HG03175 (cell line): Measurements from ENCODE around the gene EXOC4.

Experiments used
- ATAC-seq: cut with Tn5 transposase; IDR thresholded peaks from one replicate; pipeline ENCODE4 v1.9.1; 2021; ENCODE audit warnings: mild to moderate bottlenecking, moderate library complexity; ENCODE audit not compliant: unreplicated experiment

EXOC4 gene

DNA sequence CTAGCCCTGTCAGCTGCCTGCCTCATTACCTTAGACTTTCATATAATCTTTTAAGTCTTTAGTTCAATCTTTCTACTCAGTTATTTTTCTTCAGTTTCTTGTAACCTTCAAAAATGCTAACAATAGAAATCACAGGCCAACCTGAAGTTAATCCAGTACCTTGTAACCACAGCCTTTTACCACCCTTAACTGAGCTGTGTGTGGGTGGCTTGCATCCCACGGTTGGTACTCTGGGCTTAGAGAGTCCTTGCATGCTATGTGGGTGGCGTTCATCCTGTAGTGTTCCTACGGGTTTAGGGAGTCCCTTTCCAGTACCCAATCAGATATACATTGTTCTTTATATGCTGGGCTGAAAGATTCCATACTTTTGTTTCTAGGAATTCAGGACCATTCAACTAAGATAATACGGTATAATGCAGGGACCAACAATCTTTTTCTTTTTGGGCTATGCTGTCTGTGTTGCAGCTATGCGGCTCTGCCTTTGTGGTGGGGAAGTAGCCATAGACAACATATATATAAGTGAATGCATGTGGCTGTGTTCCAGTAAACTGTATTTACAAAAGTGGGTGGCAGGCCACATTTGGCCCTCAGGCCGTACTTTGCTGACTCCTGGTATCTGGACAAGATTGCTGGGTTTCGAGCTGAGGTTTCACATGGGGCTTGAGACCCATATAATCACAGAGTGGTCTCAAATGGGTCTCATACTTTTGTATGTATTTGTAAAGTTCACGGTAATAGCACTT, 593.5 kb downstream of the EXOC4 start:
- ATAC-seq, result no peak

DNA sequence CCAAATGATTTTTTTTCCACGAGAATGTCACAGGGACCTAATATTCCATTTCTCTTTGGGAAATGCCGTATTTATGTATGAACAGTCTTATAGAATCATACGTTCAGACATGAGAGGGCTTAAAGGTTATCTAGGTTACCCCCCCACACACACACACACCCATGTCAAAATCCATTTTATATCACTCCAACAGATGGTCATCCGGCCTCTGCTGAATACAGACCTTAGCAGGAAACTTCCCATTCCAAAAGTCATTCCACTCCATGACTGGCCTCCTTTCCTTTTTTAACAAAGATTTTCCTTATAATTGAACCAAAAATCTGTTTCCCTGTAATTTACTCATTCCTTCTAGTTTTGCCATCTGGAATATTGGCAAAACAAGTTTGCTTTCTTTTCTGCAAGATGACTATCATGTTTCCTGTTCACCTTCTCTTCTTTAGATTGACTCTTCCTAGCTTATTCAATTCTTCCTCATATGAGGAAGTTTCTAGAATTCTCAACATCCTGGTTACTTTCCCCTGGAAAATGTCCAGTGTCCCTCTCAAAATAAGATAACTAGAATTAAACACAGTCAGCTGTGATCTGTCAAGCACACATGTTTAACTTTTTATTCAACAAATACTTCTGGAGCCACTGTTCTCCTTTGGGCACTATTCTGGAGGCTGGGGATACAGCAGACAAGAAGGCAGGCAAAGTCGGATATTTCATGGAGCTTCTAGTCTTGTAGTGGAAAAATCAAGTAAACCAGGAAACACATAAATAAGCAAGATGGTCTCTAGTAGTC, 597.8 kb downstream of the EXOC4 start:
- no peak for ATAC-seq

DNA sequence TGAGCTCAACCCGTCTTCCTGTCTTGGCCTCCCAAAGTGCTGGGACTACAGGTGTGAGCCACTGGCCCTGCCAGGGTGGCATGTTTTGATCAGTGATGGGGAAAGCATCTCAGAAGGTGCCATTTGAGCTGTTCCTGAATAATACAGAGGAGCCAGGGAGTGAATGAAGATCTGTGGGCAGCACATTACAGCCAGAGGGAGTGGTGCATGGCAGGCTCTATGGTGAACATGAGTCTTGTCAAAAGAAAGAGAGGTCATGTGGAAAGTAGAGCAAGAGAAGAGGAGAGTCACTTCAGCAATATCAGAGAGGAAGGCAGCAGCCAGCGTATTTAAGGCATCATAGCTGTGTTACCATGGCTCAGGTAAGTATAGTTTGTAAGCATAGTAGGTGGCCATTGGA, 598.5 kb downstream of the EXOC4 start:
- no peak for ATAC-seq

GRCh38 chr7:133853706-133854276, 600.9 kb downstream of the EXOC4 start:
- peak; percentile 87 for ATAC-seq

DNA sequence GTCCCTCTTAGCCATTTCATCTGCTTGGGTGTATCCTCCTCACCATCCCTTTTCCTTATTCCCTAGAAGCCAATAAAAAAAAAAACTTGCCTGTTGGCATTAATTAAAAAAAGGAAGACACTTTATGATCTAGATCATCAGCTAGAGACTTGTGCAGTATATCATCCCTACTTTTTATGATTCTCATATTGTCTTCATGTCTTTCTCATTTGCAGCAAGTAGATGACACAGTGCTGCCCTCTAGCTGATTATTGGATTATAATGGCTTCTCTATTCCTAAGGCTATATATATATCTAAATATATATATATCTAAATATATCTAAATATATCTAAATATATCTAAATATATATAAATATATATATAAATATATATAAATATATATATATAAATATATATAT, 601.9 kb downstream of the EXOC4 start:
- ATAC-seq, result no peak

DNA sequence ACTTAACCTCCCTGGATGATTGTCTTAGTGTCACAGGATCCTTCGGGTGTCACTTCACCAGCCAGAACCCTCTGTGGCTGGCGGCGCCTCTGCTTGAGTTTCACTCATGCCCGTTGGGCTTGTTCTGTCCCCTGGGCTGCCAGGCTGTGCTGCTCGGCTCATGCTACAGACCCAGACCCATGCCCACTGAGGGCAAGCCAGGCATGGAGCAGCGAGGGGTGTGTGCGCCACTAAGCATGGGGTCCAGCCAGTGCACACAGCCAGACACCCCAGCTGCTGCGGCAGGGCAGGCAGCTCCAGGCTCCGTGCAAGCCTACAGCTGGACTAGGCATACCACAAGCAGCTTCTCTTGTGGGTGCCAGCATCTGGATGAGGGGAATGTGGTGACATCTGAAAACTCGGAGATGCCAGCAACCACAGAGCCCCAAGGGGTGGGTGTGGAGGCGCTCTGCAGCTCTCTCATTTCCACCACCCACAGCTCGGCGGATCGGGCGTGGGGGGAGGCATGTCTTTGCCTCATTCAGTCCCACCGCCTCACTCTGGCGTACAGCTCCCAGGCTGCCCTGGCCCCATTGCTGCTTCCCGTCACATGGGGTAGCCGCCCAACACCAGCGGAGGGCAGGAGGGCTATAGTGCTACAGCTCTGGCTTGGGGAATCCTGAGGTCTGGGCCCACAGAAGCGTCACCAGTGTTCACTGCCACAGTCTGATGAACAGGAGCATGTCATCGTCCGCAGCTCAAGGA, 604.7 kb downstream of the EXOC4 start:
- ATAC-seq, result no peak

DNA sequence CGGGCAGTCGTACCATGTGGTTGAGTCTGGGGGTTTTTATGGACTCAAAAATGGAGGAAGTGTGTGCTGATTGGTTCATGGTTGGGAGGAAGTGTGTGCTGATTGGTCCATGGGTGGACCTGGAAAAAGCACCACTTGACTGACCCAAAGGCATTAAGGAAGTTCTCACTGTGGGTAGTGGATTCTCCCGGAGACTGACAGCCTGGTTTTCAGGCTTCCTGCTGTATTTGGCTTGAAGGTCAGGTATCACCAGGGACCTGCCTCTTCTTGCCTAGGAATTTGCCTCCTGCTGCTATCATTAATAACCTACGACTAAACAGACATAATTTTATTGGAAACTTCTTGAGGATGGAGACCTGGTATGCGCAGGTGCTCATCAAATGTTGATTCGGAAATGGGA, 605.4 kb downstream of the EXOC4 start:
- no peak for ATAC-seq

- ATAC-seq, result no peak
Observed at GRCh38 chr7:133859231-133859630, 606.4 kb downstream of the EXOC4 start.

DNA sequence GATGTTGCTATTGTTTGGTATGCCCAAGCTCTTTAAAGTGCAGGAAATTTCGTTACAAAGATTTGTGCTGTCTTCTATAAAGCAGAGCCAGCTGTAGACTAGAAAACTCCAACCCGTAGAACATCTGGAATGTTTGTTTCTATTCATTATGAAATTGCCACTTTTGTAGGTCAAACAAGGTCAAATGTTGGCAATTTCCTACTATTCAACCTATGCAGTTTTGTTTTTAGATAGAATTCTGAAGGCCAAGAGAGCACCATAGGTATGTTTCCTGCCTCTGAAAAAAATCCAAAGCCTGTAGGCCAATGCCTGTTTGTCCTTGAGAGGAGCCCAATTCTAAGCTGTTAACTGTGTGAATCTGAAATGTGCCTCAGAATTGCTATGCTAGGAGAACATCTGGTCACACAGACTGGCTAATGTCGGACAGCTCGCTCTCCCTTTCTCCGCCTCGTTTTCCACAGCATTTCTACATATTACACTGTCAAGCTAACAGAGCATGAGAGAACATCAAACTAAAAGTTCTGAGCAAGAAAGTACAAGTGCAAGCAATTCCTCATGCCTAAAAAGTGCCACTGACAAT, 607.1 kb downstream of the EXOC4 start:
- ATAC-seq, result no peak

DNA sequence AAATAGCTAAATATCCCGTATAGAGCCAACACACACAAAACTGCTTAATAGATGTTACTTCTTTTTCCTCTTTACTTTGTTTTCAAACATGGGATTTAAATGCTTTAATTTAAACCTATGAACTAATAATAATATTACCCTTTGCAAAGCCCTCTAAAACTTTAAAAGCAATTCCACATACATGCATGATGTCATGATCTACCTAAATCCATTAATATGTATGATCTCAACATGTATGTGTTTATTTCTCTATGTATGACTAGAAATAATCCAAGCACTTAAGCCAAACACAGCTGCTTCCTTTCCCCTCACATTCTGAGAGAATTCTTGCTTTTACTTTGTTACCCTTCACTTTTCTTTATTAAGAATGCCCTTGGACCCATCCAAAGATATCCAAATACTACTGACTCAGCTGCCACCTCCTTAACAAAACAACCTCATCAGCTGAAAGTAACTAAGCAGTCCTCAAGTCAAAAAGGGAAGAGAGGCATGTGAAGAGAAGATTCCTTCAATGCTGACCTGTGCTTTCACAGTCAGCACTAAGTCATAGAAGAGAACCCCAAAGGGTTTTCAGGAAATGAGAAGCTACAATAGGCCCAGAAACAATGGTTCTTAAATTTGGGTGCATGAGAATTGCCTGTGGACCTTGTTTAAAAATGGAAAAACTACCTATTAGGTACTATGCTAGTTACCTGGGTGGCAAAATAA, 607.9 kb downstream of the EXOC4 start:
- no peak for ATAC-seq

- ATAC-seq, result no peak
Observed at GRCh38 chr7:133861876-133862275, 609.0 kb downstream of the EXOC4 start.

GRCh38 chr7:133863362-133864061, 610.6 kb downstream of the EXOC4 start:
- no peak for ATAC-seq

DNA sequence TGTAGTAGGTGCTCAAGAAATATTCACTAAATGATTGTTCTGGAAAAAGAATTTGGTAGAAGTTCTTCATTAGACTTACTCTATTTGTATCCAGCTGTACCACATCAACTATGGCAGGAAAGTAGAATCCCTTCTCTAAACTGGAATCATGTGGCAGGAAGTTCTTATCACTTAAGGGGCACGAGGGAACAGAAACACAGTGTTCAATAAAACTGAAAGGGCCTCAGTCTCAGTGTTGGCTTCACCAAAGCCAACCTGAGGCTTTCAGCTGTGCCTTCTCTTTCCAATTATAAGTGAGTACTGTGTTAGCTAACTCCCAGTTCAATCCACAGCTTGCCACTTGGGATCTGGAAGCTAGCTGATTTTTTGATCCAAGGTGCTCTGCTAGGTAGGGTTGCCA, 616.7 kb downstream of the EXOC4 start:
- ATAC-seq, result no peak

- no peak for ATAC-seq
Observed at GRCh38 chr7:133871757-133872156, 618.9 kb downstream of the EXOC4 start.

GRCh38 chr7:133873187-133873586, 620.3 kb downstream of the EXOC4 start:
- no peak for ATAC-seq

DNA sequence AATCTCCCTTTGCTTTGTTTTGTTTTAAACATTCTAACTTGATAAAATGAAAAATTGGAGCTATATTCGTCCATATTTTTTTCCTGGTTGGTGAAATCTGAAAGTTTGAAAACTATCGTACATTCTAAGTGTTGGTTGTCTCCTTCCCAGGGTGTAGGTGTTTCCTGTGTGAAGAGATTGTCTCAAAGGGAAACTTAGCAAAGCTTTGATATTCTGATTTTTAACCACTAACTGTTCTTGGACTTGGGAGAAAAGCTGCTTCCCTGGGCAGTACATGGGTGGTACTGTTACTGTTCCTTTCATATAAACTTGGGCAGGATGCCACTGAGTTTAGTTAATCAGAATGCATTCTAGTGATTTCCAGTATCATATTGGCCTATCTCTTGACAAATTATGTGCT, 620.8 kb downstream of the EXOC4 start:
- no peak for ATAC-seq

DNA sequence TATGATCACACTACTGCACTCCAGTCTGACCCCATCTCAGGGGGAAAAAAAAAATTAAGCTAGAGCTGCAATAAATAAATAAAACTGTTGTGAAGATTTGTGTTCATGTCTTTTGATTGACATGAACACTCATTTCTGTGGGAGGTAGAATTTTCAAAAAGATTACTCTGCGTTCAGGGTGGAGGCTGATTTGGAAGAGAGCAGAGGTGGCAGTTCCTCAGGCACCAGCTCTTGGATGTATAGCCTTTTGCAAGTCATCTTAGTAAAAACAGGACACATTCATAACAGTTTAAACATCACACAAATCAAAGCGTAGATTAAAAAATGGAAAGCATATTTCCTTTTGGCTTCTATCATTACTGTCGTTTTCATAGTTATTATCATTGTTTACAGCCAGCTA, 630.7 kb downstream of the EXOC4 start:
- no peak for ATAC-seq

DNA sequence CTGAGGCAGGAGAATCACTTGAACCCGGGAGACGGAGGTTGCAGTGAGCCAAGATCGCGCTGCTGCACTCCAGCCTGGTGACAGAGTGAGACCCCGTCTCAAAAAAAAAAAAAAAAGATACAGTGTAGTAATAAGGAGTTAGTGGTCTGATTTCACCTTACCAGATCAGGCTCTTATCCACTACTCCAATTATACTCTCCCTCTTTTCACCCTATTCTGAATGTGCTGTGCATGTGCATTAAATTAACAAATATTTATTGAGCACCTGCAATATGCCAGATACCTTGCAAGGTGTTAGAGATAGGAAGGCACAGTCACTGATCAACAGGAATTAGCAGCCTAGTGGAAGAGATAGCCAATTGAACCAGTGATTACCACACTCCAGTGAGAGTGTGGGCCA, 632.3 kb downstream of the EXOC4 start:
- no peak for ATAC-seq

DNA sequence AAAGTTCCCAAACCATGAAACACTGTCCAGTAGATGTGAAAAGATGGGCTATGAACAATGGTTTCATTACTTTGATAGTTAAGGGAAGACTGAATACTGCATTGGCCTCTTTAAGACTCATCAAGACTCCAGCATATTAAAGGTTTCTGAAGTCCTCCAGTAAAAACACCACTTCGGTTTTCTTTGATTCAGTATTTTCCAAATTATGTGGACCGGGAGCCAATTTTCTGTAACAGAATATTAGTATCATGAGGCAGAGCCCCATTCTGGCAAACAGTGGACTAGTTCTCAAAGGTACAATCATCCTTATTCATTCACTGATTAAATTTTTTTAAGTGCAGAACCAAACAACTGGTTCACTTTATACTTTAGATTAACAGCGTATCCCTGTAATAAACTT, 633.2 kb downstream of the EXOC4 start:
- ATAC-seq, result no peak

GRCh38 chr7:133886797-133887196, 633.9 kb downstream of the EXOC4 start:
- no peak for ATAC-seq
